H9 (cell line): ENCODE results near the gene CALR. TPM values are rescaled to one million over a fixed set of nuclear protein-coding genes. Genes with fewer than 3 reads are reported as not detected.
A peak's percentile ranks its signal among the peaks of the same experiment; 100 is the strongest.

Experiments used
- DNase-seq: peaks from one replicate; pipeline ENCODE4 v3.0.0-alpha.2; 2017
- H2AFZ ChIP-seq: one replicate; pipeline ENCODE4 v1.6.1; 2013; ENCODE audit warnings: mild to moderate bottlenecking, low read length, control low read depth, moderate library complexity
- H2AK5ac ChIP-seq: 2 replicates; pipeline ENCODE4 v1.6.1; 2013; ENCODE audit warnings: low read length, control low read depth, mixed read lengths; ENCODE audit not compliant: insufficient read length
- H2BK120ac ChIP-seq: one replicate; pipeline ENCODE4 v1.6.1; 2013; ENCODE audit warnings: low read depth, mild to moderate bottlenecking, low read length, control low read depth, inconsistent platforms; ENCODE audit not compliant: poor library complexity, severe bottlenecking
- H2BK12ac ChIP-seq: 2 replicates; pipeline ENCODE4 v1.6.1; 2013; ENCODE audit warnings: low read length, control low read depth, mixed read lengths, low read depth; ENCODE audit not compliant: insufficient read length
- H2BK15ac ChIP-seq: 2 replicates; pipeline ENCODE4 v1.6.1; 2013; ENCODE audit warnings: low read depth, low read length, control low read depth
- H2BK20ac ChIP-seq: one replicate; pipeline ENCODE4 v1.6.1; 2013; ENCODE audit warnings: low read depth, mild to moderate bottlenecking, low read length, control low read depth, inconsistent platforms; ENCODE audit not compliant: poor library complexity, severe bottlenecking
- H2BK5ac ChIP-seq: 2 replicates; pipeline ENCODE4 v1.6.1; 2013; ENCODE audit warnings: low read length, control low read depth, mixed read lengths; ENCODE audit not compliant: insufficient read length
- H3K14ac ChIP-seq: 2 replicates; pipeline ENCODE4 v1.6.1; 2013; ENCODE audit warnings: low read length, control low read depth; ENCODE audit not compliant: insufficient read depth
- H3K18ac ChIP-seq: 2 replicates; pipeline ENCODE4 v1.6.1; 2013; ENCODE audit warnings: low read depth, mild to moderate bottlenecking, mixed read lengths, low read length, control low read depth; ENCODE audit not compliant: insufficient read length
- H3K23ac ChIP-seq: 2 replicates; pipeline ENCODE4 v1.6.1; 2013; ENCODE audit warnings: low read length, control low read depth, mixed read lengths, low read depth; ENCODE audit not compliant: insufficient read length
- H3K23me2 ChIP-seq: 2 replicates; pipeline ENCODE4 v1.6.1; 2013; ENCODE audit warnings: low read depth, mild to moderate bottlenecking, mixed read lengths, low read length, control low read depth; ENCODE audit not compliant: insufficient read length, poor library complexity, severe bottlenecking
- H3K27ac ChIP-seq: 2 replicates; pipeline ENCODE4 v1.5.1; 2013; ENCODE audit warnings: low read length, control low read depth, mixed read lengths, low read depth; ENCODE audit not compliant: insufficient read length
- H3K27me3 ChIP-seq: 2 replicates; pipeline ENCODE4 v1.6.1; 2013; ENCODE audit warnings: low read length, control low read depth, inconsistent platforms; ENCODE audit not compliant: insufficient read depth
- H3K4ac ChIP-seq: 2 replicates; pipeline ENCODE4 v1.6.1; 2013; ENCODE audit warnings: low read depth, mild to moderate bottlenecking, control low read depth, inconsistent platforms, low read length, moderate library complexity
- H3K4me1 ChIP-seq: 2 replicates; pipeline ENCODE4 v1.6.1; 2013; ENCODE audit warnings: low read length, control low read depth, inconsistent platforms; ENCODE audit not compliant: insufficient read depth
- H3K4me2 ChIP-seq: 2 replicates; pipeline ENCODE4 v1.6.1; 2013; ENCODE audit warnings: low read length, control low read depth, mixed read lengths; ENCODE audit not compliant: insufficient read length, insufficient read depth
- H3K56ac ChIP-seq: 2 replicates; pipeline ENCODE4 v1.6.1; 2013; ENCODE audit warnings: low read depth, mild to moderate bottlenecking, mixed read lengths, low read length, control low read depth; ENCODE audit not compliant: insufficient read length
- H3K79me1 ChIP-seq: 2 replicates; pipeline ENCODE4 v1.6.1; 2013; ENCODE audit warnings: low read depth, mild to moderate bottlenecking, moderate library complexity, low read length, control low read depth, inconsistent platforms; ENCODE audit not compliant: insufficient read depth, poor library complexity, severe bottlenecking
- H3K79me2 ChIP-seq: 2 replicates; pipeline ENCODE4 v1.6.1; 2013; ENCODE audit warnings: low read length, control low read depth, inconsistent platforms; ENCODE audit not compliant: insufficient read depth
- H3K9ac ChIP-seq: 2 replicates; pipeline ENCODE4 v1.6.1; 2013; ENCODE audit warnings: low read length, control low read depth, mixed read lengths; ENCODE audit not compliant: insufficient read length; ENCODE audit errors: extremely low read depth
- H3K9me3 ChIP-seq: one replicate; pipeline ENCODE4 v1.6.1; 2013; ENCODE audit warnings: low read depth, low read length, inconsistent platforms; ENCODE audit not compliant: control insufficient read depth
- H3T11ph ChIP-seq: one replicate; pipeline ENCODE4 v1.6.1; 2013; ENCODE audit warnings: mild to moderate bottlenecking, low read length, control low read depth, inconsistent platforms
- H4K20me1 ChIP-seq: one replicate; pipeline ENCODE4 v1.6.1; 2013; ENCODE audit not compliant: control insufficient read depth, insufficient read length, insufficient read depth
- H4K5ac ChIP-seq: 2 replicates; pipeline ENCODE4 v1.6.1; 2013; ENCODE audit warnings: low read depth, mild to moderate bottlenecking, mixed read lengths, low read length, control low read depth; ENCODE audit not compliant: insufficient read length
- H4K8ac ChIP-seq: replicated peaks from 2 replicates; pipeline ENCODE4 v1.6.1; 2013; ENCODE audit warnings: low read length, control low read depth, mixed read lengths, low read depth; ENCODE audit not compliant: insufficient read length
- H4K91ac ChIP-seq: 2 replicates; pipeline ENCODE4 v1.6.1; 2013; ENCODE audit warnings: low read depth, mild to moderate bottlenecking, moderate library complexity, mixed read lengths, low read length, control low read depth; ENCODE audit not compliant: insufficient read length
- H3K27ac Mint-ChIP-seq, 3 experiments: 2 replicates in 2 of 3; 3 replicates in 1 of 3; pipeline ENCODE4 v1.8.0; 2020 to 2021; ENCODE audit warnings: mixed read lengths in 3 of 3, mild to moderate bottlenecking in 1 of 3, moderate library complexity in 1 of 3
- H3K27me3 Mint-ChIP-seq: 2 replicates; pipeline ENCODE4 v1.8.0; 2021; ENCODE audit warnings: low read depth, mild to moderate bottlenecking, moderate library complexity, mixed read lengths
- H3K36me3 Mint-ChIP-seq, 3 experiments: 2 replicates in 2 of 3; 3 replicates in 1 of 3; pipeline ENCODE4 v1.8.0; 2020 to 2021; ENCODE audit warnings: low read depth in 3 of 3, mixed read lengths in 3 of 3; ENCODE audit not compliant: insufficient read depth in 1 of 3
- H3K4me1 Mint-ChIP-seq, 2 experiments: 2 replicates each; pipeline ENCODE4 v1.8.0; 2020; ENCODE audit warnings: mixed read lengths in 2 of 2
- H3K4me3 Mint-ChIP-seq, 2 experiments: 2 replicates in 1 of 2; 3 replicates in 1 of 2; pipeline ENCODE4 v1.8.0; 2020 to 2021; ENCODE audit warnings: mild to moderate bottlenecking in 2 of 2, mixed read lengths in 2 of 2, moderate library complexity in 1 of 2
- H3K9me3 Mint-ChIP-seq, 2 experiments: 2 replicates in 1 of 2; 3 replicates in 1 of 2; pipeline ENCODE4 v1.8.0; 2020; ENCODE audit warnings: mild to moderate bottlenecking in 2 of 2, mixed read lengths in 2 of 2, moderate library complexity in 1 of 2
- CTCF ChIP-seq: fragments of 200-600 bp; sonication (generic); conservative IDR thresholded peaks from 3 replicates; pipeline ENCODE4 v1.8.0; 2021; ENCODE audit warnings: antibody characterized with exemption, mild to moderate bottlenecking
- WGBS: extraction: QIAGEN DNeasy Blood & Tissue Kit; methylation state at CpG from one replicate; pipeline ENCODE4 v1.1.7; 2013; ENCODE audit warnings: missing lambda C conversion rate, low lambda C conversion rate, mixed read lengths; ENCODE audit not compliant: insufficient read length; ENCODE audit errors: extremely low coverage; 5-methylcytosine and 5-hydroxymethylcytosine counted together
- total RNA-seq: library from RNA; stranded (reverse); gene quantifications from 2 replicates; pipeline ENCODE4 v1.2.1, GENCODE V29; 2021

CALR gene
- total RNA-seq, 1 experiment from 2014 or later, result 887 TPM

- no CpG with 5 or more reads among the region's 10 CpGs for WGBS
- H3K27ac ChIP-seq, result no peak overlapping the region
- H3K4me1 Mint-ChIP-seq, result peaks cover 19 to 41% of the 10 kb centered on the region in 2 experiments
Observed at GRCh38 chr19:12939975-12940423, 1.6 kb downstream of the CALR start.

More at GRCh38 chr19:12939975-12940423, 1.6 kb downstream of the CALR start:
- H3K9me3 ChIP-seq, result no peaks in the 10 kb centered on the region
- H3K18ac ChIP-seq, result no peak overlapping the region
- DNase-seq, result no peak
- H3K9me3 Mint-ChIP-seq, result no peaks in the 10 kb centered on the region; a peak in 1 of 5 replicates
- no peaks in the 10 kb centered on the region; the same call in 1 of the 2 replicates for H3K4me1 ChIP-seq
- no peak overlapping the region for H2BK15ac ChIP-seq
- no peak overlapping the region for H2BK5ac ChIP-seq
- H3K4me3 Mint-ChIP-seq, result peak overlapping the region; percentile 98 to 99
- no peak overlapping the region for H2AFZ ChIP-seq
- no peak for TF ChIP-seq CTCF
- H3T11ph ChIP-seq, result no peak overlapping the region
- H3K79me1 ChIP-seq, result peaks cover 6% of the 10 kb centered on the region
- peaks cover 6% of the 10 kb centered on the region; the same call in 1 of the 2 replicates for H3K79me2 ChIP-seq
- H3K9ac ChIP-seq, result no peak overlapping the region
- no peak overlapping the region for H4K8ac ChIP-seq
- H4K91ac ChIP-seq, result no peak overlapping the region
- H2BK120ac ChIP-seq, result no peak overlapping the region
- peak overlapping the region; percentile 97 for H3K4me2 ChIP-seq
- no peaks in the 10 kb centered on the region for H3K27me3 ChIP-seq
- no peaks in the 10 kb centered on the region; the same call in 1 of the 2 replicates for H3K27me3 Mint-ChIP-seq
- no peak overlapping the region for H3K4ac ChIP-seq
- H4K20me1 ChIP-seq, result no peaks in the 10 kb centered on the region
- no peak overlapping the region for H2BK12ac ChIP-seq
- peaks cover 49 to 65% (median 61%) of the 10 kb centered on the region in 3 experiments for H3K36me3 Mint-ChIP-seq
- no peak overlapping the region for H2BK20ac ChIP-seq
- no peak overlapping the region for H2AK5ac ChIP-seq
- H3K56ac ChIP-seq, result no peak overlapping the region
- peaks cover 7% of the 10 kb centered on the region for H3K23me2 ChIP-seq
- no peak overlapping the region for H4K5ac ChIP-seq
- H3K27ac Mint-ChIP-seq, result peak overlapping the region in 2 of 3 experiments; percentile 78 to 79; a peak in 4 of 7 replicates
- no peak overlapping the region for H3K23ac ChIP-seq
- H3K14ac ChIP-seq, result no peak overlapping the region
